Activated CD4-positive, alpha-beta T cell treated with anti-CD3 and anti-CD28 coated beads, Interleukin-2, amount 50 U/mL, for 4 hours (primary cell): ENCODE measurements around the gene MFSD1.

Experiments
- DNase-seq, 2 experiments: peaks; one replicate each; pipeline ENCODE4 v3.0.0-alpha.2; 2020

MFSD1 gene

GRCh38 chr3:158820521-158820920 lies 18.7 kb downstream of the MFSD1 start:
- no peak for DNase-seq

- DNase-seq, result no peak
Observed at GRCh38 chr3:158821847-158822246, 20.0 kb downstream of the MFSD1 start.

- no peak for DNase-seq
Observed at GRCh38 chr3:158823426-158823825, 21.6 kb downstream of the MFSD1 start.

- DNase-seq, result no peak
Observed at GRCh38 chr3:158827773-158828172, 25.9 kb downstream of the MFSD1 start.

- no peak for DNase-seq
Observed at GRCh38 chr3:158830391-158830790, 28.5 kb downstream of the MFSD1 start.

GRCh38 chr3:158831861-158832260 lies 30.0 kb downstream of the MFSD1 start:
- no peak for DNase-seq

DNA sequence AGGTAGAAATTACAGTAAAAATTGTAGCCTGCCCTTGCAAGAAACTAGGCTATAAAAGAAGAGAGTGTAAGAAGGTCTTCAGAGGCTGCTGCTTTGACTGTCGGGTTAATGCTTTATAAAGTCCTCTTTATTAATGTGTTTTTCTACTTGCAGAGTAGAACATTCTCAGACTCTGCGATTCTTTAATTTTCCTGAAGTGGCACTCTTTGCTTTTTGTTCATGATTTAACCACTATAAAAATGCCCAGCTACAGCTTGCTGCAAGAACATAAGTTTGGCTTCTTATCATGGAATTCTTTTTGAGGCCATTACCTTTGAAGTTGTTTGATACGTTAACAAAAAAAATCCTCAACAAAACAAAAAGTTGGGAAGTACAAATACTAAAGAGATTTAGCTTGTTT lies 33.8 kb downstream of the MFSD1 start:
- no peak for DNase-seq

GRCh38 chr3:158836312-158836711 lies 34.5 kb downstream of the MFSD1 start:
- no peak for DNase-seq

DNA sequence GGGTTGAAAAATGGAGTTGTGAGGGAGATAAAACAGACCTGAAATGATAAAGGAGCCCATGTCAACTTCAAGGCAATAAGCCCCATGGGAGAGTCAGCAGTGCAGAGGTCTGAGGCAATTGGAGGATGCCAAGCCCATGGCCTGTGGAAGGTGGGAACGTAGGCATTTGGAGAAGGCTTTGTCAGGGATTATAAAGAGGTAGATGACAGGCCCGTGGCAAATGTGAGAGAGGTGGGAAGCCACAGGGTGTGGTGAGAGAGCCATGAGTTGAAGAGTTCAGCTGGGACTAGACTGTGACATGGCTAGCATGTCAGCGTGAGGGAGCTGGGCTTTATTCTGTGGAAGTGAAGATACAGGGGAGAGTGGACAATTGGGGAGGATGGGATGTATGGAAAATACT lies 35.4 kb downstream of the MFSD1 start:
- DNase-seq, result no peak

- DNase-seq, result no peak
Observed at GRCh38 chr3:158839966-158840365, 38.1 kb downstream of the MFSD1 start.

- no peak for DNase-seq
Observed at GRCh38 chr3:158841387-158841786, 39.5 kb downstream of the MFSD1 start.

- no peak for DNase-seq
Observed at GRCh38 chr3:158842976-158843375, 41.1 kb downstream of the MFSD1 start.

DNA sequence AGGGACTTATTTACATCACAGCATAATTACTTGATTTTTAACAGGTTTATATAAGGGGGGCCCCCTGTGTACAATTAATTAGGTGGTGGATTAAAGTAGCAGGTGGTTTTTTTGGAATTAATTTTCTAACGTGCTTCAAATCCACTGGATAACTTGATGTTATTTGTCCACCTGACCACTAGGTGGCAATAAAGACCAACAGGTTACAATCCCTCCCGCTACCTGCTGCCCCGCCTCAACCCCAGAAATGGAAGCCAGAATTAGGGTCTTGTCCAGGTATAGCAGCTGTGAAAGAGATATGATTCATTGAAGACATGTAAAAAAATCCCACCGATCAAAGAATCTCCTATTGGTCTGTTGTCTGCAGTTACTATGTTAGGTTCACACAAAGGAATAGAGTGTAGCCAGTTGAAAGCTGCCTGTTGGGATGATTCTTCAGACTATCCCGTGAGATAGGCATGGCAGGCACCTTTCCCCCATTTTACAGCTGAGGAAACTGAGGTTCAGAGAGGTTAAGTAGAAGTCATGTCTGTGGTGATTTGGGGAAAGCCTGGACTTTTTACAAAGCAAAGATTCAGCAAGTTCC lies 44.0 kb downstream of the MFSD1 start:
- peak; percentile 4 to 9 for DNase-seq

- DNase-seq, result no peak
Observed at GRCh38 chr3:158846803-158847451, 45.1 kb downstream of the MFSD1 start.

- no peak for DNase-seq
Observed at GRCh38 chr3:158847452-158847821, 45.6 kb downstream of the MFSD1 start.

DNA sequence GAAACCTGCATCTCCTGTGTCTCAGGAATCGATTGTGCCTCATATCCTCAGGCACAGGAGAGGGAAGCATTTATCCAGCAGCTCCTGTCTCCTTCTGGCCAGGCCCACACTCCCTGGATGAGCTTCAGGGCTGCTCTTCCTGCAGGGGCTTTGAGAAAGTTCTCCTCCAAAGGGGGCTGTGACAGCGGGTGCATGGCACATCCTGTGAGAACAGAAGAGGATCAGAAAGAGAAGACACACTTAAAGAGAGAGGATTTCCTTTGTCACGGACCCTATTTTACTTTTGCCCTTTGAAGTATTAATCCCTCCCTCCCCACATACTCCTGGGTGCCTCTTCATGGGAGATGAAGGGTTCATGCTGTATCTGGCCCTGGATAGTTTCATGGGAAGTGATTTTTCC lies 46.0 kb downstream of the MFSD1 start:
- DNase-seq, result no peak

GRCh38 chr3:158849757-158850156 lies 47.9 kb downstream of the MFSD1 start:
- DNase-seq, result no peak

DNA sequence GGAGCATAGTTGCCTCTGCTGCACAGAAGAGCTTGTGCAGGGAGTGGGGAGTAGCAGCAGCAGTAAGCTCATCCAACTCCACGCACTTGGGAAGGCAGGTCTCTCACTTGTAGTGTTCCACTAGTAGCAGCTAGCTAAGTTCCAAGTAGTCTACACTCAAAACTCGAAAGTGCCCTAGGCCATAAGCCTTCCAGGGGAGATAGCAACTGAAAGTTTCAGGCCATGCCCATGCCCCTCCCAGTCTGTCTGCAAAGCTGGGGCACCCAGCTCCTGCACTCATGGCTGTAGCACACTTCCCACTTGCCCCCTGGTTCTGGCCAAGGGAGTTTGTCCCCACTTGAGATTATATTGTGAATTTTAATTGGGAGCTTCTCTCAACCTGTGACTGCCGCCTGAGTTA lies 57.5 kb downstream of the MFSD1 start:
- no peak for DNase-seq

GRCh38 chr3:158863247-158863646 lies 61.4 kb downstream of the MFSD1 start:
- DNase-seq, result no peak

GRCh38 chr3:158864492-158864891 lies 62.6 kb downstream of the MFSD1 start:
- DNase-seq, result no peak

- DNase-seq, result no peak
Observed at GRCh38 chr3:158875700-158876099, 73.8 kb downstream of the MFSD1 start.
